Smooth muscle cell (in vitro differentiated cells): Measurements from ENCODE around the gene RAB13. TPM values are rescaled to one million over a fixed set of nuclear protein-coding genes. Genes with fewer than 3 reads are reported as not detected.

Experiments
- DNase-seq: peaks from one replicate; lab custom pipeline; 2025; ENCODE audit not compliant: unreplicated experiment; lab: John Stamatoyannopoulos, UW
- H2AFZ ChIP-seq: fragments of 200-600 bp; sonication (generic); 2 replicates; pipeline ENCODE4 v1.6.0; 2016; ENCODE audit warnings: antibody characterized with exemption, low read depth, mild to moderate bottlenecking
- H3F3A ChIP-seq: fragments of 200-600 bp; sonication (generic); 2 replicates; pipeline ENCODE4 v1.6.0; 2017; ENCODE audit warnings: antibody characterized with exemption, low read depth
- H3K27ac ChIP-seq: fragments of 200-600 bp; sonication (generic); 2 replicates; pipeline ENCODE4 v1.5.1; 2016; ENCODE audit warnings: low read depth, mild to moderate bottlenecking
- H3K27me3 ChIP-seq: fragments of 200-600 bp; sonication (generic); 2 replicates; pipeline ENCODE4 v1.6.1; 2016; ENCODE audit warnings: low read depth, mild to moderate bottlenecking
- H3K36me3 ChIP-seq: fragments of 200-600 bp; sonication (generic); 2 replicates; pipeline ENCODE4 v1.5.1; 2016; ENCODE audit warnings: low read depth
- H3K4me1 ChIP-seq: fragments of 200-600 bp; sonication (generic); 2 replicates; pipeline ENCODE4 v1.5.1; 2016; ENCODE audit warnings: low read depth
- H3K4me2 ChIP-seq: fragments of 200-600 bp; sonication (generic); 2 replicates; pipeline ENCODE4 v1.6.0; 2016; ENCODE audit warnings: mild to moderate bottlenecking
- H3K4me3 ChIP-seq: fragments of 200-600 bp; sonication (generic); 2 replicates; pipeline ENCODE4 v1.5.1; 2016; ENCODE audit warnings: mild to moderate bottlenecking
- H3K79me2 ChIP-seq: fragments of 200-600 bp; sonication (generic); 2 replicates; pipeline ENCODE4 v1.6.0; 2016; ENCODE audit warnings: low read depth, mild to moderate bottlenecking
- H3K9ac ChIP-seq: fragments of 200-600 bp; sonication (generic); 2 replicates; pipeline ENCODE4 v1.6.0; 2016; ENCODE audit warnings: low read depth
- H3K9me3 ChIP-seq: fragments of 200-600 bp; sonication (generic); replicated peaks from 2 replicates; pipeline ENCODE4 v1.5.1; 2016; ENCODE audit warnings: low read depth
- H4K20me1 ChIP-seq: fragments of 200-600 bp; sonication (generic); 2 replicates; pipeline ENCODE4 v1.6.0; 2016; ENCODE audit warnings: low read depth
- CTCF ChIP-seq: fragments of 200-600 bp; sonication (generic); IDR thresholded peaks from 2 replicates; pipeline ENCODE4 v1.5.1; 2017; ENCODE audit warnings: borderline replicate concordance, mild to moderate bottlenecking, antibody characterized with exemption; ENCODE audit not compliant: insufficient read depth, poor library complexity, severe bottlenecking
- WGBS: methylation state at CpG from one replicate; pipeline ENCODE4 v1.1.7; 2016; ENCODE audit warnings: low lambda C conversion rate; 5-methylcytosine and 5-hydroxymethylcytosine counted together
- polyA plus RNA-seq: library from polyadenylated mRNA; unstranded; fragments of >200 nt; fragmentation: Nextera tagmentation; extraction: Ambion mirVana; gene quantifications from 2 replicates; pipeline ENCODE4 v1.2.1, GENCODE V29; 2016
- total RNA-seq: library from RNA; depleted of rRNA; stranded (reverse); fragments of >200 nt; gene quantifications from 2 replicates; pipeline ENCODE4 v1.2.3, GENCODE V29; 2014

RAB13 gene
- total and polyA plus RNA-seq, 2 experiments from 2014 or later = 48.3 to 131 TPM

- Histone ChIP-seq H3K9ac (no peak overlapping the region), H3K4me2 (peak overlapping the region; percentile 97), H3K4me3 (peak overlapping the region; percentile 96), H2AFZ (no peak overlapping the region), H4K20me1 (no peaks in the 10 kb centered on the region), H3F3A (no peaks in the 10 kb centered on the region), H3K27ac (no peak overlapping the region), H3K36me3 (no peaks in the 10 kb centered on the region), H3K4me1 (no peaks in the 10 kb centered on the region), H3K9me3 (no peaks in the 10 kb centered on the region), H3K79me2 (peaks cover 19% of the 10 kb centered on the region), H3K27me3 (no peaks in the 10 kb centered on the region)
- DNase-seq = no peak
- 93% methylated on average over 3 of the region's 3 CpGs for WGBS
- TF ChIP-seq CTCF = no peak
Observed at GRCh38 chr1:153944827-153945117, 41.4 kb downstream of the RAB13 start.

GRCh38 chr1:153944005-153944826 is 41.9 kb downstream of the RAB13 start:
- Histone ChIP-seq H3K36me3 (no peaks in the 10 kb centered on the region), H3K27me3 (no peaks in the 10 kb centered on the region), H3K9ac (no peak overlapping the region), H3K4me1 (no peaks in the 10 kb centered on the region), H2AFZ (no peak overlapping the region), H4K20me1 (no peaks in the 10 kb centered on the region), H3K9me3 (no peaks in the 10 kb centered on the region), H3K27ac (no peak overlapping the region), H3K4me2 (no peak overlapping the region), H3F3A (no peaks in the 10 kb centered on the region), H3K4me3 (no peak overlapping the region), H3K79me2 (peaks cover 19% of the 10 kb centered on the region)
- no peak for DNase-seq
- WGBS = 91% methylated on average over 14 of the region's 15 CpGs
- TF ChIP-seq CTCF = no peak

- Histone ChIP-seq H2AFZ (no peak overlapping the region), H3K4me2 (no peak overlapping the region), H3K9me3 (no peaks in the 10 kb centered on the region), H3K9ac (no peak overlapping the region), H3K27ac (no peak overlapping the region), H3K27me3 (no peaks in the 10 kb centered on the region), H3K4me3 (no peak overlapping the region), H3F3A (no peaks in the 10 kb centered on the region), H3K4me1 (no peaks in the 10 kb centered on the region), H3K79me2 (peaks cover 19% of the 10 kb centered on the region), H3K36me3 (no peaks in the 10 kb centered on the region), H4K20me1 (no peaks in the 10 kb centered on the region)
- no peak for DNase-seq
- TF ChIP-seq CTCF = no peak
- whole genome bisulfite sequencing = 97% methylated on average over 11 of the region's 11 CpGs
Observed at GRCh38 chr1:153942766-153943549, 43.2 kb downstream of the RAB13 start.
